Activated naive CD4-positive, alpha-beta T cell treated with anti-CD3 and anti-CD28 coated beads, Interleukin-2, amount 10 ng/mL, durations not matched to agents 7 days and 5 days (primary cell): ENCODE data around the gene TBXA2R.

ENCODE experiments used
- CTCF ChIA-PET: fragments of 350-600 bp; sonication (Branson Sonifier 250); formaldehyde crosslinking; loops from one replicate; lab custom pipeline; 2021; ENCODE audit warnings: antibody characterized with exemption; lab: Charles Lee
- DNase-seq: peaks from one replicate; pipeline ENCODE4 v3.0.0-alpha.2; 2020
- H3K27ac Mint-ChIP-seq: one replicate; pipeline ENCODE4 v1.8.0; 2021; ENCODE audit warnings: mild to moderate bottlenecking, moderate library complexity, mixed read lengths
- H3K27me3 Mint-ChIP-seq: one replicate; pipeline ENCODE4 v1.8.0; 2021; ENCODE audit warnings: mild to moderate bottlenecking, mixed read lengths
- H3K36me3 Mint-ChIP-seq: one replicate; pipeline ENCODE4 v1.8.0; 2021; ENCODE audit warnings: mixed read lengths
- H3K4me1 Mint-ChIP-seq: one replicate; pipeline ENCODE4 v1.8.0; 2021; ENCODE audit warnings: mixed read lengths
- H3K4me3 Mint-ChIP-seq: one replicate; pipeline ENCODE4 v1.8.0; 2021; ENCODE audit warnings: mild to moderate bottlenecking, moderate library complexity, mixed read lengths
- H3K9me3 Mint-ChIP-seq: one replicate; pipeline ENCODE4 v1.8.0; 2021; ENCODE audit warnings: mixed read lengths

Gene TBXA2R

DNA sequence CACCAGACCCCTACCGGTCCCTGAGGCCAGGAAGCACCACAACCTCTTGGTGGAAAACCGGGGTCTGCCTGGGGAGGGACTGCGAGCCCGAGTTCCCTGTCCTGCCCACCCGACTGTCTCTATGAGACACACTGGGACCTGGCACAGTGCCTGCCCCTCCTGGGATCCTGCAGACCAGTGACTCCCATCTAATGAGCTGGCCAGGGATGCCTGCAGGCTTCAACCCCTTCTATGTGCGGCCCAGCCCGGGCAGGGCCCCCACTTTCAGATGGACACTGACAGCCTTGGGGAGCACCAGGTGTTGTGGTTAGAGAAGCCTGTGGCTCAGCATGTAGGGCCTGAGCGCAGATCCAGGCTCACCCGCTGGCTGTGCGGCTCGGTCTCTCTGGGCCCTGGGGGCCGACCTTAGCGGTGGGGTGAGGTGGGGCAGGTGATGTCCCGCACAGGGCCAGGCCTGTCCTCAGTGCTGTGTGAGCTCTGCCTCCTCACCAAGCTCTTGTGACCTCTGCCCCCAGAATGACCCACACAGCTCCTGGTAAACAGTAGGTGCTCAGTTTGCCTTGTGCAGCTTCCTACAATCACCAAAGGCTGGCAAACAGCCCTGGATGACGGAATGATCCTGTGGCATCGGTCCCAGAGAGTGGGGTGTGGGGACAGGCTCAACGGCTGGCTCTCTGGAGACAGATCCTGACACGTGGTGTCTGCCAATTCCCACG is 37.8 kb upstream of the TBXA2R start:
- Mint-ChIP-seq H3K27me3 (no peaks in the 10 kb centered on the region), H3K9me3 (no peaks in the 10 kb centered on the region), H3K4me1 (no peaks in the 10 kb centered on the region), H3K27ac (no peak overlapping the region), H3K4me3 (no peak overlapping the region), H3K36me3 (peaks cover 2% of the 10 kb centered on the region)
- CTCF ChIA-PET = no interaction called here
- DNase-seq = no peak

DNA sequence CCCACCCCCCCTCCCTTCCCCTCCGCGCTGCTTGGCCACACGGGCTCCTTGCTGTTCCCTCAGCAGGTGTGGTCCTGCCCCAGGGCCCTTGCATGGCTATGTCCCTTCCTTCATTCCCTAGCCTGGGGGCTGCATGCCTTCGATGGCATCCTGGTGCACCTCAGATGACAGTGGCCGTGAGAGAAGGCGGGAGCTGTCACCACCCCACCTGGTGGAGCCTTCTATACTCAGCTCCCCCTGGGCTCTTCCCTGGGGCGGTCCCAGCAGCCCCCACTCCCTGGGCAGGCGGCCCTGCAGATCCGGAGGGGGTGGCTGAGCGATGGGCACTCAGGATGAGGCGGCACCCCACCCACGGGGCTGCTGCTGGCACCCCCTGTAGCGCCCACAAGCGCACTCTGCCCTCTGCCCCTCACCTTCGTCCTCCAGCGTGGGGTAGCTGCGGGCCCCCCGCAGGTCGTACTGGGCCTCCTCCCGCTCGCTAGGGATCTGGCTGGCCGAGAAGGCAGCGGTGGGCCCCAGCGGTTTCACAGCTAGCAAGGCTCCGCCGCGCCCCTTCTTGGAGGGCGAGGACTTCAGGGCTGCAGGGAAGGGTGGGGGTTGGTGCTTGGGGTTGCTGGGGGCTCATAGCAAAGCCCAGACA is 37.1 kb upstream of the TBXA2R start:
- H3K27me3 Mint-ChIP-seq = no peaks in the 10 kb centered on the region
- peaks cover 4% of the 10 kb centered on the region for H3K36me3 Mint-ChIP-seq
- no peak overlapping the region for H3K27ac Mint-ChIP-seq
- CTCF ChIA-PET = no interaction called here
- no peaks in the 10 kb centered on the region for H3K9me3 Mint-ChIP-seq
- H3K4me1 Mint-ChIP-seq = no peaks in the 10 kb centered on the region
- H3K4me3 Mint-ChIP-seq = no peak overlapping the region
- no peak for DNase-seq

DNA sequence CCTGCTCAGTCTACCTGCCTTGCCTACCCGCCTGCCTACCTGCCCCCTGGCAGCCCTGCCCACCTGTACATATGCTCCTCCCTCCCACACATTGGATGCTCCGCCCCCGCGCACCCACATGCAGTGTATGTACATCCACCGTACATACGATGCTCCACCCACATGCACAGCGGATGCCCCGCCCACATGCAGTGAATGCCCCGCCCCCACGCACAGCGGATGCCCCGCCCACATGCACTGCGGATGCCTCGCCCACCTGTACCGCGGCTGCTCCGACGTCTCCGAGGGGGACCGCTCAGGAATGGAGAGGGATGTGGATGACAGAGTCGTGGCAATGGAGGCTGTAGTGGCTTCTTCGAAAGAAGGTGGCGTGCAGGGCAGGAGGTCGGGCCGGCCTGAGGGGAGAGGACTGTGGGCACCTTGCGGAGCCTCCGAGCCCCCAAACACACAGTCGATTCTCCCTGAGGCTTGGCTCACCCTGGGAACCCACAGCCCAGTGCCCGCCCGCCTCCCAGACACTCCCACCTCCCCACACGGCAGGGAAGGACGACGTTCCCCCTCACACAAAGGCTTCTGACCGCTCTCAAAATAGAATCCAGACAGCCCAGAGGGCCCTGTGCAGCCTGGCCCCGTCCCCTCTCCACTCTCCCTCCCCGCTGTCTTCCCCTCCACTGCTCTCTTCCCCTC is 36.5 kb upstream of the TBXA2R start:
- peaks cover 6% of the 10 kb centered on the region for H3K36me3 Mint-ChIP-seq
- CTCF ChIA-PET = no interaction called here

DNA sequence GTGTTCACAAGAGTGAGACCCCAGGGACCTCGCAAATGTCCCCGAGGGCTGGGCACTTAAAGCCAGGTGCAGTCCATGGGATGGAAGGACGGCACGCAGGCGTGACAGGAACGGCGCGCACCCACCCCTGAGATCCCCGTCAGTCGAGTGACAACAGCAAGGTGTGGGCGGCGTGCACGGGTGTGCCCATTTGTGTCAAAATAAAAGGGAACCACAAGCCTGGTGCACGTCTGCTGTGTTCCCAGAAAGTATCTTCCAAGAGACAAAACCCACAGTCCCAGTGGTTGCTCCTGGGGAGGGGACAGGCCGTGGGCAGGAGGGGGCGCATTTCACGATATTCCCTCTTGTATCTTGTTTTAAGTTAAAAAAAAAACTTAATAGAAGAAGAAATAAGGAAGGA is 35.6 kb upstream of the TBXA2R start:
- Mint-ChIP-seq H3K4me3 (no peak overlapping the region), H3K9me3 (no peaks in the 10 kb centered on the region), H3K36me3 (peaks cover 6% of the 10 kb centered on the region), H3K27ac (no peak overlapping the region), H3K4me1 (no peaks in the 10 kb centered on the region), H3K27me3 (no peaks in the 10 kb centered on the region)
- no peak for DNase-seq
- CTCF ChIA-PET = no interaction called here

More for the DNA sequence above, 36.5 kb upstream of the TBXA2R start:
- H3K27ac Mint-ChIP-seq = no peak overlapping the region
- no peaks in the 10 kb centered on the region for H3K4me1 Mint-ChIP-seq
- DNase-seq = peak; percentile 44
- no peaks in the 10 kb centered on the region for H3K9me3 Mint-ChIP-seq
- H3K4me3 Mint-ChIP-seq = no peak overlapping the region
- H3K27me3 Mint-ChIP-seq = no peaks in the 10 kb centered on the region

DNA sequence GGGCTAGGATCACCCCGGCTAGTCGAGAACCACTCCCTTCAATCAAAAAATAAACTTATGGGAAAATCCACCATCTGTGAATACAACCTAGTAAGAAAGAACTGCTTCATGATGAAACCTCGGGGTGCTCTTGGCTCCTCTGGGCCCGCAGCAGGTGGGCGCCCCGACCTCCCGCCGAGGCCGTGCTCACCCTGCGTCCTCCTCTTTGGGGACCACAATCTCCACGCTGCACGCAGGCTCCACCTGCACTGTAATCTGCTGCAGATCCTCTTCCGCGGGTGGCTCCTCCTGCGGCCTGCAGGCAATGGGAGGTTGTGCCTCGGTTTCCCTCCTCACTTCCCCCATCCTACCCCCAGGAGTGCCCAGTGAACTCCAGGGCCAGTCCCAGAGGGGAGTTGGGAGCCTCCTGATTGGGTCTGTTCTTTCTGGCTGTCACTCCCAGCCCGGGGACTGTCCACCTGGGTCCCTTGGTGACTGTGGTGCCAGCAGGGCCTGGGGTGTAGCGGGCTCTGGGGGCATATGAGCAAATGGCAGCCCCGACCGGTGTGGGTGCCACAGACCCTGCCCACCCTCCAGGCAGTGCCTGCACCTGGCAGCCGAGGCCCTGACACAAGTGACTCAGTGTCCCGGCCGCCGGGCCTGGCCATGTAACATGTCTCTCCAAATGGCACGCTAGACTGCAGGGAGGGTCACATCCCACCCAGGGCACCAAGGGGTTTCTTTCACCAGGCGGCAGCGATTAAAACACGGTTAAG is 35.0 kb upstream of the TBXA2R start:
- no peaks in the 10 kb centered on the region for H3K9me3 Mint-ChIP-seq
- H3K27me3 Mint-ChIP-seq = no peaks in the 10 kb centered on the region
- H3K4me3 Mint-ChIP-seq = no peak overlapping the region
- peaks cover 6% of the 10 kb centered on the region for H3K36me3 Mint-ChIP-seq
- CTCF ChIA-PET = no interaction called here
- DNase-seq = no peak
- no peaks in the 10 kb centered on the region for H3K4me1 Mint-ChIP-seq
- H3K27ac Mint-ChIP-seq = no peak overlapping the region

DNA sequence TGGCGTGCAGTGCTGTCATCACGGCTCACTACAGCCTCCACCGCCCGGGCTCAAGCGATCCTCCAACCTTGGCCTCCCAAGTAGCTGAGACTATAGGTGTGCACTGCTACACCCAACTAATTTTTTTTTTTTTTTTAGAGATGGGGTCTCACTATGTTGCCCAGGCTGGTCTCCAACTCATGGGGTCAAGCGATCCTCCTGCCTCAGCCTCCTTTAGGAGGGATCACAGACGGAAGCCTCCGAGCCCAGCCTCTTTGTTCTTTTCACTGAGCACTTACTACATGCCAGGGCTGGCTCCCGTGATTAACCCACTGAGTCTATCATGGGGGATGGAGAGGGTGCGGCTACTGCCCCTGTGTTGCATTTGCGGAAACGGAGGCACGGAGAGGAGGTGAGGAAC is 32.8 kb upstream of the TBXA2R start:
- no peaks in the 10 kb centered on the region for H3K27me3 Mint-ChIP-seq
- CTCF ChIA-PET = no interaction called here
- no peak overlapping the region for H3K4me3 Mint-ChIP-seq
- no peak for DNase-seq
- no peaks in the 10 kb centered on the region for H3K9me3 Mint-ChIP-seq
- peaks cover 6% of the 10 kb centered on the region for H3K36me3 Mint-ChIP-seq
- no peak overlapping the region for H3K27ac Mint-ChIP-seq
- no peaks in the 10 kb centered on the region for H3K4me1 Mint-ChIP-seq

DNA sequence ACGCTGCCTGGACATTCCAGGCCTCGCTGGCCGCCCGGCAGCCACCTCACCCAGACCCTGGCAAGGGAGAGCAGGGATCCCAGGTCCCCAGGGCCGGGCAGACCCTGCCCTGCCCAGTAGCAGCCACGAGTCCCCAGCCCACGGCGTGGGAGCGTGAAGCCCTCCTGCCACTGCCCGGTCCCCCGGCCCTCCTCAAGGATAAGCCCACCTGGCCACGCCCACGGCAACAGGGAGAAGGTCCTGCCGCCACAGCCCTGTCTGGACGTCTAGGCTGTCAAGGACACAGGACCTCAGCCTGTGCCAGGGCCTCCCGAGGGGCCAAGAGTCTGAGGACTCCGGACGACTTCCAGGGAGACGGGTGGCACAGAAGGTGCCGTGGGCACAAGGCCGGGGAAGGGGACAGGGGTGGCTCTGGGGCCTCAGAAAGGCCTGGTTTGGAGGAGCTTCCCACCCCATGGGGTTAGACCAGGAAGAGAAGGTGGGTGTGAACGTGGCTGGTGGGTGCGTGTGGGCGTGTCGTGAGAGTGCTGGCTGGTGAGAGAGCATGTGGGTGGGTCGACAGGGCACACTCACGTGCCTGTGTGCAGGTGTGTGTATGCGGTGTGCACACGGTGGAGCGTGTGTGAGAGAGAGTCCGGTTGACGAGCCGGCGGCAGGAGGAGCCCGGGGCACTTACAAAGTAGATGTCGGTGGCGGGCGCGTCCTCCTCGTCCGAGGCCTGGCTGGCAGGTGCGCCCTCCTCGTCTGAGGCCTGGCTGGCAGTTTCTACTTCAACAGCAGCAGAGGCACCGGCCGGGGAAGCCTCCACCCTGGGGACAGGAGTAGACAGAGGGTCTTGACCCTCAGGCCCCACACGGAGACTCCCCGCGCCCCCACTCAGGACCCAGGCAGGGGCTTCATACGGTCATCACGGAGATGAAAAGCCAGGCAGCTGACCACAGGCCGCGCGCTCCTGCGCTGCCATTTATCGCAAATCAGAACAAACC is 31.8 kb upstream of the TBXA2R start:
- Mint-ChIP-seq H3K9me3 (no peaks in the 10 kb centered on the region), H3K4me3 (no peak overlapping the region), H3K27me3 (no peaks in the 10 kb centered on the region), H3K27ac (no peak overlapping the region), H3K4me1 (no peaks in the 10 kb centered on the region), H3K36me3 (peaks cover 6% of the 10 kb centered on the region)
- CTCF ChIA-PET = no interaction called here
- DNase-seq = no peak

DNA sequence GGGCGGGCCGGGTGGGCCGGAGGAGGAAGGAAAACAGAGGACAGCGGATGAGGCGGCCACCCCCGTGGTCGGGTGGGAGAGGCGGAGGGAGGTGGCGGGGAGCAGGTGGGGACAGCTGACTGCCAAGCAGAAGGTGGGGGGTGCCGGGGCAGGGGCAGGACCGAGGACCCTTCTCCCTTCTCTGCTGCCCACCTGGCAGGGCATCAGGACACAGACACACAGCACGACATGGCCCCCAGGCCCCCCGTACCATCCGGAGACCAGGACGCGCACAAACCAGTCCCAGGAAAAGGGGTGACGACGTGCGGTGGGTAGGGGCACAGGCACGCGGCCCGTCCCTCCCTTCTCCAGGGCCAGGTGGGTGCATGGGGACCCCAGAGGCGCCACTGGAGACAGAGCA is 30.9 kb upstream of the TBXA2R start:
- H3K4me1 Mint-ChIP-seq = no peaks in the 10 kb centered on the region
- no peaks in the 10 kb centered on the region for H3K9me3 Mint-ChIP-seq
- H3K27ac Mint-ChIP-seq = no peak overlapping the region
- peaks cover 6% of the 10 kb centered on the region for H3K36me3 Mint-ChIP-seq
- H3K27me3 Mint-ChIP-seq = no peaks in the 10 kb centered on the region
- CTCF ChIA-PET = no interaction called here
- no peak overlapping the region for H3K4me3 Mint-ChIP-seq
- no peak for DNase-seq

DNA sequence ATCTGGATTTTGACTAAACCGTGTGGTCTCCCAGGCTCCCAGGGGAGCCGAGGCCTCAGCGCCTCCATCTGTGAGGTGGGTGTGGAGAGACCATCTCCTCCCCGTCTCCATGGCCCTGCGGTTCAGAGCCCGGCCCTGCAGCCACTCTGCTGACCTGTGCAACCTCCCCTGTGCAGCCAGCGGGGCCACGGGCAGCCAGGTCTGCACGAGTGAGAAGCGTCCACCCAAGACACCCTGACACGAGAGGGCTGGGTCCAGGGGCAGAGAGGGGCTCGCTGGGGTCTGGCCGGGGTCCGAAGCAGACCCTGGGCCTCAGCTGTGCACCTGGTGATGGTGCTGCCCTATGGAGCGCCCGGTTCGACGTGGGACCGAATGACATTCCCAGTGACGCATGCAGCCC is 30.3 kb upstream of the TBXA2R start:
- no peak overlapping the region for H3K27ac Mint-ChIP-seq
- CTCF ChIA-PET = no interaction called here
- H3K4me1 Mint-ChIP-seq = no peaks in the 10 kb centered on the region
- no peaks in the 10 kb centered on the region for H3K9me3 Mint-ChIP-seq
- no peak for DNase-seq
- H3K36me3 Mint-ChIP-seq = peaks cover 6% of the 10 kb centered on the region
- H3K4me3 Mint-ChIP-seq = no peak overlapping the region
- H3K27me3 Mint-ChIP-seq = no peaks in the 10 kb centered on the region

DNA sequence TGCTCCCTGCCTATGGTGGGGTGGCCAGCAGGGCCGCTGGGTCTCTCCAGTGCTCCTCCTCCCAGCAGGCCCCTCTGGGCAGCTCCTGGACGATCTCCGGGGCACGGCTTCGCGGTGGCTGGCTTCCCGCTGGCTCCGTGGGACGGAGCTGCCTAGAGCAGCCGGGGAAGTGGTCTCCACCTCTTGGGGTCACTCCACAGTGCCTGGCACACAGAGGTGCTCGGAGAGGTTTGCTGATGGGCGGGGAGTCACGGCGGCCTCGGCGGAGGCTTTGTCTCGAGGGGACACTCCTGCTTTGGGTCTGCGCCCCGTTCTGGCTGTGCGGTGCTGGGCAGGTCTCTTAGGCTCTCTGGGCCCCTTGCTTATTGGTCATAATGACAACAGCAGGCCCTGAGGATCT is 29.8 kb upstream of the TBXA2R start:
- Mint-ChIP-seq H3K4me1 (no peaks in the 10 kb centered on the region), H3K27me3 (no peaks in the 10 kb centered on the region), H3K36me3 (peaks cover 6% of the 10 kb centered on the region), H3K27ac (no peak overlapping the region), H3K9me3 (no peaks in the 10 kb centered on the region), H3K4me3 (no peak overlapping the region)
- DNase-seq = no peak
- CTCF ChIA-PET = no interaction called here

DNA sequence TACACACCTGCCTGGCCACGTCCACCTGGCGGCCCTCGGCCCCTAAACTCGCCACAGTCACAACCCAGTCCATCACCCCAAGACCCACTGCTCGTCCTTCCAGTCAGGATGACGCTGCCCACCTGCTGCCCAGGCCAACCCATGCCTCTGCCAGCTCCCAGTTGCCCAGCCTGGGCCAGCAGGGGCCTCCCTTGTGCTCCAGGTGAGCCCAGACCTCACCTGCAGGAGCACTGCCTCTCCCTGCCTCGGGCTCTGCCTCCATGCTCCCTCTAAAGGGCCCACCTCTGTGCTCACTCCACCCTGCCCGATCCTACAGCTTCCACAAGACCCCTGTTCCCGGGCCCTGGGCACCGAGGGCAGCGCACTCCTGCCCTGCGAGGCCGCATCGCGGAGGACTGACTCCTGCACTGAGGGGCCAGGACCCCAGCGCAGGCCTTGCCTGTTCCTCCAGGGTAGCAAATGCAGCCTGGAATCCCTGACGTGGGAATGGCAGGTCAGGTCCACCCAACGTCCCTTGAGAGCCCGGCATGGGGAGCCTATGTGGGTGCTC is 27.9 kb upstream of the TBXA2R start:
- Mint-ChIP-seq H3K27me3 (no peaks in the 10 kb centered on the region), H3K9me3 (no peaks in the 10 kb centered on the region), H3K27ac (no peak overlapping the region), H3K4me3 (no peak overlapping the region), H3K36me3 (peaks cover 3% of the 10 kb centered on the region), H3K4me1 (no peaks in the 10 kb centered on the region)
- CTCF ChIA-PET = no interaction called here
- DNase-seq = no peak

DNA sequence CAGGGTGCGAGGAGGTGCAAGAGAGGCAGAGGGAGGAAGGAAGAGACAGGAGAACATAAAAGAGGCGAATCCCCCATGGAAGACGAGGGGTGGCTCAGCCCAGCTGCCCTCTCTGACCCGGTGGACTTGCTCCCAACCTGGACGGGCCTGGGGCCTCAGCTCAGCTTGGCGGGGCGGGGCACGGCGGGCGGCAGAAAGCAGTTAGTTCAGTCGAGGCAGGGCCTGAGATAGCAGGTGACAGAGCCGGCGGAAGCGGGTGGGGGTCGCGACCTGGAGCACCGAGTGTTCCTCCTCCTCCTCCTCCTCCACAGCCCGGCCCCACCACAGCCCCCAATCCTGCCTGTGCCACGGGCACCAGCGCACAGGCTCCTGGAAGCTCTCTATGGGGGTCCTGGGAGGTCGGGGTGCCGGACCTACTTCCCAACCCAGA is 26.9 kb upstream of the TBXA2R start:
- peaks cover 1% of the 10 kb centered on the region for H3K36me3 Mint-ChIP-seq
- CTCF ChIA-PET = interaction anchor here (0.8 kb wide), 1 partner anchor 17 kb away, joined by 3 read pairs; no protein-coding TSS in a partner anchor
- H3K27ac Mint-ChIP-seq = no peak overlapping the region
- H3K4me1 Mint-ChIP-seq = no peaks in the 10 kb centered on the region
- DNase-seq = no peak
- H3K4me3 Mint-ChIP-seq = no peak overlapping the region
- no peaks in the 10 kb centered on the region for H3K27me3 Mint-ChIP-seq
- H3K9me3 Mint-ChIP-seq = no peaks in the 10 kb centered on the region
